ENCODE data around the gene ZC3H15. TPM values are rescaled to one million over a fixed set of nuclear protein-coding genes. Genes with fewer than 3 reads are reported as not detected.

ZC3H15 gene
- total RNA-seq, 2 donors from 2014 or later, result 26.4 to 55.8 TPM

DNA sequence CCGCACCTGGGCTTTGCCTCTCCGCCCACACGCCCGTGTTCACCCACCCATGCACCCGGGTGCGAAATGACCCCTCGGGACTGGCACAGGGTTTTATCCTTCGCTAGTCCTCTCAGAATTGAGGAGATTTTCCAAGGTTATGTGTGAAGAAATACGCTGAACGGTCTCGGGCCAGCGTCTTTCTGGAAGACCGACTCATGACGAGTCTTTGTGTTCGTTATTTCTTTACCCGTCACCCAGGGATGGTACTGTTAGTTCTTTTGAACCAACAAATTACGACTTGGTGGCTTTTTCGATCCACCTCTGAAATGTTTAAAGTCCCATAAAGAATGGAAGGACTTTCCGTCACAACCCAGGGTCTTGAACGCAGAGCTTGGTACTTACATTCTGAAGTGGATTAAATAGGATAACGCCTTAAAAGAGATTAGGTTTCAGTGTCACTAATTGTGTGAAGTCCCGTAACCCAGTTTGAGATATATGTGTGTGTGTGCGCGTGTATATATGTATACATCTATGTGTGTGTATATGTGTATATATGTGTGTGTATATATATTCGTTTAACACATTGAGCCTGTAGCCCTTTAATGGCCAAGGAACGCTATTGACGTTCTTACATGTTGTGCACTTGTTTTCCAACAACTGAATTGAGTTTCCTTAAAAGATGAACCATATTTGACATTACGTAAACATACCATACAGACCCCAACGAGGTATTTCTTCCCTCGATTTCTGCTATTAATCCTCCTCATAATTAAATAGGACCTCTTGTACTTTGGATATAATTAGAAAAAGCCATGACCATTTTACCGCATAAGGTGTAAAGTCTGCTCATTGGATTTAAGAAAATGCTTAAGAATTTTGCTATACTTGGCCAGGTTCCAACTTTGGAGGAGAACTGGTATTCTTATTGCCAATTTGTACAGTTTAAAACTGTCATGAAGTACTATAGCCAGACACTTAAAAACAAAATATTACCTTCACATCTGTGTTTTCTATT, 889 bp downstream of the ZC3H15 start:
- ATAC-seq (peak; percentile 9), DNase-seq (no peak)
- H3K27ac ChIP-seq, result peak overlapping the region; percentile 75 to 89 (median 86)
- peaks cover 55% of the 10 kb centered on the region for H3K4me1 ChIP-seq
- TF ChIP-seq, protein P1, sequence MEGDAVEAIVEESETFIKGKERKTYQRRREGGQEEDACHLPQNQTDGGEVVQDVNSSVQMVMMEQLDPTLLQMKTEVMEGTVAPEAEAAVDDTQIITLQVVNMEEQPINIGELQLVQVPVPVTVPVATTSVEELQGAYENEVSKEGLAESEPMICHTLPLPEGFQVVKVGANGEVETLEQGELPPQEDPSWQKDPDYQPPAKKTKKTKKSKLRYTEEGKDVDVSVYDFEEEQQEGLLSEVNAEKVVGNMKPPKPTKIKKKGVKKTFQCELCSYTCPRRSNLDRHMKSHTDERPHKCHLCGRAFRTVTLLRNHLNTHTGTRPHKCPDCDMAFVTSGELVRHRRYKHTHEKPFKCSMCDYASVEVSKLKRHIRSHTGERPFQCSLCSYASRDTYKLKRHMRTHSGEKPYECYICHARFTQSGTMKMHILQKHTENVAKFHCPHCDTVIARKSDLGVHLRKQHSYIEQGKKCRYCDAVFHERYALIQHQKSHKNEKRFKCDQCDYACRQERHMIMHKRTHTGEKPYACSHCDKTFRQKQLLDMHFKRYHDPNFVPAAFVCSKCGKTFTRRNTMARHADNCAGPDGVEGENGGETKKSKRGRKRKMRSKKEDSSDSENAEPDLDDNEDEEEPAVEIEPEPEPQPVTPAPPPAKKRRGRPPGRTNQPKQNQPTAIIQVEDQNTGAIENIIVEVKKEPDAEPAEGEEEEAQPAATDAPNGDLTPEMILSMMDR (IDR thresholded peaks at IDR 0.05), result no peak
- no peak for TF ChIP-seq POLR2A (IDR thresholded peaks at IDR 0.05)
- H3K27me3 ChIP-seq, result no peaks in the 10 kb centered on the region
- intact Hi-C loops (cut with DNase I), result no loop called here
- WGBS, 2 donors, result 1% methylated on average over 31 of the region's 31 CpGs
- no peaks in the 10 kb centered on the region for H3K36me3 ChIP-seq (replicated peaks in 1 of 2; ENCODE audit: insufficient read depth in 1 of 2, low read depth in 2 of 2)
- H3K4me3 ChIP-seq, result peak overlapping the region; percentile 50 to 61
- no peaks in the 10 kb centered on the region for H3K9me3 ChIP-seq

GRCh38 chr2:186493564-186494085, 7.6 kb downstream of the ZC3H15 start:
- ATAC-seq (no peak), DNase-seq (no peak)
- 73 to 84% methylated on average over 2 of the region's 2 CpGs for WGBS, 2 donors
- Histone ChIP-seq H3K4me3 (no peak overlapping the region), H3K9me3 (no peaks in the 10 kb centered on the region), H3K4me1 (peaks cover 50% of the 10 kb centered on the region), H3K36me3 (replicated peaks in 1 of 2; ENCODE audit: insufficient read depth in 1 of 2, low read depth in 2 of 2) (peaks cover 0 to 10% of the 10 kb centered on the region in 2 donors), H3K27me3 (no peaks in the 10 kb centered on the region), H3K27ac (no peak overlapping the region)
- TF ChIP-seq, protein P1 (IDR thresholded peaks at IDR 0.05), result no peak
- no peak for TF ChIP-seq POLR2A (IDR thresholded peaks at IDR 0.05)
- intact Hi-C loops (cut with DNase I), result no loop called here

DNA sequence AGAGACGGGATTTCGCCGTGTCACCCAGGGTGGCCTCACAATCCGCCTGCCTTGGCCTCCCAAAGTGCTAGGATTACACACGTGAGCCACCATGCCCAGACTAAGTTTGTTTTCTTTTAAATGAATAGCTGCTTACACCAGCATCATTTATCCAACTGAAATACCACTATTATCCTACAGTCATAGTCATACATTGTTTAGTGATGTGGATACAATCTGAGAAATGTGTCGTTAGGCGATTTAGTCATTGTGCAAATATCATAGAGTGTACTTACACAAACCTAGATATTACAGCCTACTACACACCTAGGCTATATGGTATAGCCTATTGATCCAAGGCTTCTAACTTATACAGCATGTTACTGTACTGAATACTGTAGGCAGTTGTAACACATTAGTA, 10.3 kb downstream of the ZC3H15 start:
- intact Hi-C loops (cut with DNase I), result no loop called here
- Histone ChIP-seq H3K27ac (no peak overlapping the region), H3K27me3 (no peaks in the 10 kb centered on the region), H3K4me3 (no peak overlapping the region), H3K4me1 (peaks cover 24% of the 10 kb centered on the region), H3K9me3 (no peaks in the 10 kb centered on the region), H3K36me3 (replicated peaks in 1 of 2; ENCODE audit: insufficient read depth in 1 of 2, low read depth in 2 of 2) (peaks cover 0 to 16% of the 10 kb centered on the region in 2 donors)
- 74 to 78% methylated on average over 7 of the region's 7 CpGs for WGBS, 2 donors
- ATAC-seq (no peak), DNase-seq (no peak)
- TF ChIP-seq POLR2A (IDR thresholded peaks at IDR 0.05), result no peak
- TF ChIP-seq, protein P1 (IDR thresholded peaks at IDR 0.05), result no peak

DNA sequence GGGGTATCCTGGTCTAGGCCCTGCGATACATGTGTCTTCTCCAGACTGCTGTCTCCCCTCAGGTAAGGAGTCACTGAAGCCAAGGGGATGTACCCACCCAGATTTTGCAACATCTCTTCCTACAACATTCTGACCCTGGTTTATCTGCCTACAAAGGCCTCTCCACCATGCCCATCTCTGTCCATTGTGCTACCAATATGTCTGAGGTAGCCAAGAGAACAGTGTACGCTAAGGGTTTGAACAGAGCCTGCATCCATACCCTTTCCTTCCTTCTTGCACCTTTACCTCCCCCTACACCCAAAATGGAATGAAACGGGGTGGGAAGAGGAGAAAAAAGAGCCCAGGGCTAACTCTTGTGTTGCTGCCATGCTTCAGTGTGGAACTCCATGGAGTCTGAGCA, 11.9 kb downstream of the ZC3H15 start:
- no peaks in the 10 kb centered on the region for H3K9me3 ChIP-seq
- no peak overlapping the region for H3K4me3 ChIP-seq
- H3K36me3 ChIP-seq (replicated peaks in 1 of 2; ENCODE audit: insufficient read depth in 1 of 2, low read depth in 2 of 2), result peaks cover 0 to 21% of the 10 kb centered on the region in 2 donors
- ATAC-seq, result no peak
- no peak overlapping the region for H3K27ac ChIP-seq
- no peak for TF ChIP-seq POLR2A (IDR thresholded peaks at IDR 0.05)
- TF ChIP-seq, protein P1 (IDR thresholded peaks at IDR 0.05), result no peak
- peaks cover 11% of the 10 kb centered on the region for H3K4me1 ChIP-seq
- WGBS, 2 donors, result 87 to 96% methylated on average over 3 of the region's 3 CpGs
- no peak for DNase-seq
- no peaks in the 10 kb centered on the region for H3K27me3 ChIP-seq
- intact Hi-C loops (cut with DNase I), result no loop called here
